GM21825 (cell line): ENCODE data around the gene CHP1.
"Not testable (repeated sequence)": the region's sequence is repeated elsewhere in the genome, so short reads cannot be mapped to it uniquely, and the experiment has no call there.

ENCODE experiments used
- ATAC-seq: cut with Tn5 transposase; IDR thresholded peaks from one replicate; pipeline ENCODE4 v1.9.1; 2021; ENCODE audit warnings: mild to moderate bottlenecking, moderate library complexity; ENCODE audit not compliant: unreplicated experiment

Gene CHP1

DNA sequence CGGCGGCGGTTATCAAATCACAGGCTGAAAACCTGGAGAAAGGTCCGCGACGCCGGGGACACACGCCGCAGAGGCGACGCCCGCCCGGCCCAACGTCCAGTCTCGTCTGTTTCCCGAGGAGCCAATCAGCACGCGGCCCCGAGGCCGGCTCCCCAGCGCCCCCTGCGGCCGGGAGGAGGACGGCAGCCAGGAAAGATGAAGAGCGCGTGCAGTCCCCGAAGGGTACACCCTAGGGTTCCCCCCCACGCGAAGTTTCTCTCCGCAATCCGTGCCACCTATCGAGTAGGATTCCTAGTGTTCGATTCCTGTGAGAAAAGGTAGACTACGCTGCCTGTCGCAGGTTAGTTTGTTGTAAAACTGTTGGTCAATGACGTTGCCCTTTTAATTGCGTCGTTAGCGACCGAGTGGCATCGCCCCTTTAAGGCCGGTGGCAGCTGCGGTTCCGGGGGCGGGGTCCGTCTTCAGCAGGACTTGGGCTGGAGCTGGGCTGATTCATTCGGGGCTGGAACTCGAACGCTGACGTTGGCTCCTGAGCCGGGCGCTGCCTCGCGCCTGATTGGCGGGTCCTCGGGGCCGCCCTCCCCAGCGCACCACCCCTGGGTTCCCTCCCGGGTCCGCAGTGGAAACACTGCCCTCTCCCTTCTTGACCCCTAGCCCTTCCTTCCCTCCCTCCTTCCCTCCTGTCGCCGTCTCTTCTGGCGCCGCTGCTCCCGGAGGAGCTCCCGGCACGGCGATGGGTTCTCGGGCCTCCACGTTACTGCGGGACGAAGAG lies at the start of gene CHP1, which contains the start of gene EXD1:
CHP1 (plus strand) TSS at position 619 of the 772 bp plus-strand sequence; CDS start at position 734, 115 bp downstream.
EXD1 (minus strand) TSS at position 108 of the 772 bp plus-strand sequence. CDS start 4,182 bp downstream, outside the sequence.
- peak; percentile 96 for ATAC-seq

DNA sequence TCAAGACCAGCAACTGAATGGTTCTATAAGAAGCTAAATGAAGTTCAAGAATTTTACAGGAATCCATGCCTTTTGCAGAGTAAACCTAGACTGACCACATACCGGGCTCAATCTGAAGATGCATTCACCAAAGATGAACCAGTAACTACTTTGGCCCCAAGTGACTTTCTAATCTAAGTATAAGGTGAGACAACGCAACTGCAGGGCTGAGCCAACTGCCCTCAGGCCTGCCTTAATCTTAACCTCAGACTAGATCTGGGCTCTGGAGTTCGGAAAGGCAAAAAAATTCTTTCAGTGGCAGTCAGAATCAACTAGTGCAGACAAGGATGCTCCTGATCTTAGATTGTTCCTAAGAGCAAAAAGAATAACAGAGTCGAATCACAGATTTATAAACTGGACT lies 48.8 kb upstream of the CHP1 start:
- no peak for ATAC-seq

- ATAC-seq = no peak
Measured at GRCh38 chr15:41183581-41183980, 47.5 kb upstream of the CHP1 start.

DNA sequence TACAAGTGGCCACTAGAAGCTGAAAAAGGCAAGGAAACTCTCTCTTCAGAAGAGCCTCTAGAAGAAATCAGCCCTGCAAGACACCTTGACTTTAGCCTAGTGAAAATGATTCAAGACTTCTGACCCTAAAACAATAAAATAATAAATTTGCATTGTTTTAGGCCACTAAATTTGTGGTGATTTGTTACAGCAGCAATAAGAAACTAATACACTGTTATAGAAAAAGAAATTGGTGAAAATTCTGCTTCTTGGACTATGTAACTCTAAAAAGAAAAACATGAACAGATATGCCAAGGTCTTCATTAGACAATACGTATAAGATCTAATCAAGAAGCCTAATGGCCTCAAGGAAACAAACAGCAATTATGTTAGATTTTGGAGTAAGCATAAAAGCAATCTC lies 36.6 kb upstream of the CHP1 start:
- ATAC-seq = no peak

DNA sequence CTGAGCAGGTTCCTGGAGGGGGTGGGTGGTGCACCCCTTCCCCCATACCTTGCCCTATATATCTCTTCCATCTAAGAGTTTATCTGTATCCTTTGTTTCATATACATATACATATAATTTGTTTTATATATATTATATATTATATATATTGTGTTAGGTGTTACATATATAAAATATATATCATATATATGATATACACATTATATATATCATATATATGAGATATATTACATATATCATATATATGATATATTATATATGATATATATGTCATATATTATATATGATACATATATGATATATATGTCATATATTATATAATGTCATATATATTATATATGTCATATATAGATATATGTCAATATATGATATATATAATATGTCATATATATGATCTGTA lies 31.6 kb upstream of the CHP1 start:
- no peak for ATAC-seq

- ATAC-seq = no peak
Measured at GRCh38 chr15:41203395-41203794, 27.7 kb upstream of the CHP1 start.

DNA sequence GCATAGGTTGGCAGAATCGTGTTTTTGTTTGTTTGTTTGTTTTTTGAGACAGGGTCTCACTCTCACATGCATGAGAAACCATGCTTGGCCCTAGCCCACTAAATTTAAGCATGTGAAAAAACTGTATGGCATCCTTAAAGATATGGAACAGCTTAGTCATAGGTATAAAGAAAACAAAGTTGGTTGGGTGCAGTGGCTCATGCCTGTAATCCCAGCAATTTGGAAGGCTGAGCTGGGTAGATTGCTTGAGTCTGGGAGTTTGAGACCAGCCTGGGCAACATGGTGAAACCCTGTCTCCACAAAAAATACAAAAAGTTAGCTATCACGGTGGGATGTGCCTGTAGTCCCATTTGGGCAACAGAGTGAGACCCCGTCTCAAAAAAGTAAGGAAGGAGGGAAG lies 25.8 kb upstream of the CHP1 start:
- no peak for ATAC-seq

GRCh38 chr15:41207687-41208448 lies 23.2 kb upstream of the CHP1 start:
- no peak for ATAC-seq

DNA sequence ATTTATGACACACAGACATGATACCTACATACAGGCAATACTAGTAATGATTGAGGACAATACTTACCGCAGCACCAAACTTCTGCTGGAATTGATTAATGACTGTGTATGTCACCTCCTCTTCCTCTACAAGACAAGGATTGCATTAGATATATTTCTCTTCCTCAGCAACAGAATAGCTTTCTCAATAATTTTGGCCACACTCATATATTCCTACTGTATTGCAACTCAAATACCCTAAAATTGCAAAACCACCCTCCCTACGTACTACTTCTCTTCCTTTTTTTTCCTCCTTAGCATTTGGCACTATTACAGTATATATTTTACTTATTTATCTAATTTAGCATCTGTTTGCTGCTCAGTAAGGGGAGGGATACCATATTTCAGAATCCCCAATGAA lies 15.4 kb upstream of the CHP1 start:
- no peak for ATAC-seq

DNA sequence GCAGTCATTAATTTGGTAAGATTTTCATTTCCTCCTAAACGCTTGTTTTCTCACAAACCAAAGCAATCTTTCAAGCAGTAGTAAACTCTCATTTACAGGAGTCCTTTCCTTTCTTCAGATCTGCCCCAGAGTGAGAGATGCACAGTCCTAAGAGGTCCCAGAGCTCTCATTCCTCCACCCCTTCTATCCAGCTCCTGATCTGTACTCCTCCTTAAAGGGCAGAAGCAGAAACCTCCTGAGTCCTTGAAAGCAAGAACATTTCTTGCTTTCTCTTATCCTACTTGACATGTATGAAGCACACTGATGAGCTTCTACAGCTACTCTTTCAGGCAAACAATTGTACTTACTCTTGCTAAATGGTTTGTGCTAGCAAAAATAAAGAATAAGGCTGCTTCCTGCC lies 12.2 kb upstream of the CHP1 start:
- ATAC-seq = no peak

DNA sequence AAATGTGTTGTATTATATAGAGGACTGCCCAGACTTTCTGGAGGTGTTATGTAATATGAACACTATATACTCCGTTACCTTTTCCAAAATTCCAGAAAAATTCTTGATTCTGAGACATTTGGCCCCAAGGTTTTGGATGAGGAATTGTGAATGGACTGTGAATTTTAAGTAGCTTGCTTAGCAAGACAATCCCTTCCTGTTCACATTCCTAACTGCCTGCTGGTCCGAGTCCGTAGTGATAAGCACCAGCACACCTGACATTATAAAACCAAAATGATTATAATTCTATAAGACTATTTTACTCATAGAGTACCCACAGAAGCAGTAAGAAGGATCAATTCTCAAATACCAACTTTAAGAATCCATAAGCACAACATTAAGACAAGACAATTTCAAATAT lies 11.7 kb upstream of the CHP1 start:
- ATAC-seq = no peak

GRCh38 chr15:41230345-41230649 lies 771 bp upstream of the CHP1 start:
- ATAC-seq = no peak

DNA sequence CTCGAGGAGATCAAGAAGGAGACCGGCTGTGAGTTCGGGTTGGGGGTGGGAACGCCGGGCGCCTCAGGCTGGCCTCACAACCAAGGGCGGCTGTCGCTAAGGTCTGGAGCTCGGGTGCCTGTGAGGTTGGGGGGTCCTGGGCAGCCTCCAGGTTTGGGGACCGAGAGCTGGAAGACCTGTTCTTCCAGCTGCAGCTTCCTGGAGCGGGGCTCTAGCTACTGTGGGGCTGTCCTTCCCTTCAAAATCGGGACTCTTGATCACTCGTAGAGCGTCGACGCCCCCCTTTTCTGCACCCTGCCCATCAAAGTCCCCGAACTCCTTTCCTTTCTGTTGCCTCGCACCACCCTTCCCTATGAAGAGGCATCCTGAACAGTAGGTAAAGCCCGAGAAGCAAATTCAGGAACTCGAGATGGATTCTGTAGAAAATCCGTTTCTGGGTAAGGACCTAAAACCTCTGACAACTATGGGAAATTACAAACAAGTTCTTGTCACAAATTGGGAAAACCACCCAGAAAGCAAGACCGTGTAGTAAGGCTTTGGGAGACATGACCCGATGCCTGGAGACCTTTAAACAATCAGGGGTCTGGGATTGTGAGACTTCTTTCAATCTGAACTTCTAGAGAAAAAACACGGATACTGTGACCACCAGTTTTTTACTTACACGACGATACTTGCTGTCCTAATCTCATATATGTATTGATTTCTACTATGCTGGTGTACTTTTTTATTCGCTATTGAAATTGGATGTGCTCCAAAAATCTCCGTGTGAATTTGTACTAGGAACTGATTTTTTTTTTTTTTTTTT lies 556 bp downstream of the CHP1 start:
- ATAC-seq = no peak

- ATAC-seq = no peak
Measured at GRCh38 chr15:41233367-41233771, 2.3 kb downstream of the CHP1 start.

GRCh38 chr15:41235228-41235627 lies 4.2 kb downstream of the CHP1 start:
- ATAC-seq = not testable (repeated sequence)

DNA sequence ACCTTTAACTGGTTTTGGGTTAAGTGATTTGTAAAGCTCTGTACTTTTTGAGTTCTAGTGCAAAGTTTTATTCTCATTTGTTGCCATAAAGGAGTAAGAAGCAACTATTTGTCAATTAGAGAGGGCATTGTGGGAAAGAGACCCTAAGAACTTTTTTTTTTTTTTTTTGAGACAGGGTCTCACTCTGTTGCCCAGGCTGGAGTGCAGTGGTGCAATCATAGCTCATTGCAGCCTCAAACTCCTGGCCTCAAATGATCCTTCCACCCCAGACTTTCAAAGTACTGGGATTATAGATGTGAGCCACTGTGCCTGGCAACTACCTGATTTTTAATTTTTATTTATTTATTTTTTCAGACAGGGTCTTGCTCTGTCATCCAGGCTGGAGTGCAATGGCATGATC lies 4.9 kb downstream of the CHP1 start:
- no peak for ATAC-seq

DNA sequence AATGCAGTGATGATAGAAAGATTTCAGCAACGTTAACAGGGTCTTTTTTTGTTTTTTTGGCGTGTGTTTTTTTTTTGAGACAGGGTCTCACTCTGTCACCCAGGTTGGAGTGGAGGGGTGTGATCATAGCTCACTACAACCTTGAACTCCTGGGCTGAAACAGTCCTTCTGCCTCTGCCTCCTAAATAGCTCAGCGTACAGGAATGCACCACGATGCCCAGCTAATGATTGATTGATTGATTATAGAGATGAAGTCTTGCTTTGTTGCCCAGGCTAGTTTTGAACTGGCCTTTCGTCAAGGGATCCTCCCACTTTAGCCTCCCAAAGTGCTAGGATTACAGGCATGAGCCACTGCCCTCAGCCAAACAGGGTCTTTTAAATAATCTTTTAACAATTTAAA lies 7.0 kb downstream of the CHP1 start:
- no peak for ATAC-seq

DNA sequence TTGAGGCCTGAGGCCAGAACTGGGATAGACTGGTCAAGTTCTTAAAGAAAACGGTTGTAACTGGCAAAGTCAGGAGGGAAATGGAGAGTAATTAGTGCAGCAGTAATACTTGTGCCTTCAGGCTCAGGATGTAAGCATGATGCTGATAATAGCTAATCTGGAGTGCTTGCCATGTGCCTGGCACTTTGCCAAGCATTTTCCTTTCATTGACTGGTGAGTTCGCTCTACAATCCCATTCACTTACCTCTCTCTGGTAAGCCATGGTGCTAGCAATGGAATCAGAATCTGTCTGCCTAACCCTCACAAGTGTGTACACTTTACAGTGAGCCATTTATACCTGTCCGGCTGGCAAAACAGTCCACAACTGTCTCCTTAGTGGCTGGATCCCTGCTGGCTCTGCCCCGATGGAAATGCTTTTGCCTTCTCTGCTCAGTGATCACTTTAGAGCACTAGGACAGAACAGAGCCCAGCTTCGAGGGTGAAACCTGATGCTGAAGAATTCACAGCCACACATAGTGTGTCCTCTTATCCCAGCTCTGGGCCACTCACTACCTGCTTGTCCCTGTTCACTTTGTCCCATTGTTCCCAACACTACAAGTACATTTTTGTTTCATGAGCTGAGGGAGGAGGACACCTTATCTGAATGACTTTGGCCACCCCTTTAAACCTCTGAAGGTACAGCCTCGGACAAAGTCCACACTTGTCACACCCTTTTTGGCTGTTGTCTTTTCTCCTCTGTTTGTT lies 10.3 kb downstream of the CHP1 start:
- ATAC-seq = no peak

DNA sequence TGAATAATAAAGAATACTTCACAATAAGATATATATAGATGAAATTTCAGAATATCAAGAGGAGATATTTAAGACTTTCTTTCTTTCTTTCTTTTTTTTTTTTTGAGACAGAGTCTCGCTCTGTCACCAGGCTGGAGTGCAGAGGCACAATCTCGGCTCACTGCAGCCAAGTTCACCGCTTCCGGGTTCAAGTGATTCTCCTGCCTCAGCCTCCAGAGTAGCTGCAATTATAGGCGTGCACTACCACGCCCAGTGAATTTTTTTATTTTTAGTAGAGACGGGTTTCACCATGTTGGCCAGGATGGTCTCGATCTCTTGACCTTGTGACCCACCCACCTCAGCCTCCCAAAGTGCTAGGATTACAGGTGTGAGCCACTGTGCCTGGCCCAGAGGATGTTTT lies 19.7 kb downstream of the CHP1 start:
- ATAC-seq = not testable (repeated sequence)

DNA sequence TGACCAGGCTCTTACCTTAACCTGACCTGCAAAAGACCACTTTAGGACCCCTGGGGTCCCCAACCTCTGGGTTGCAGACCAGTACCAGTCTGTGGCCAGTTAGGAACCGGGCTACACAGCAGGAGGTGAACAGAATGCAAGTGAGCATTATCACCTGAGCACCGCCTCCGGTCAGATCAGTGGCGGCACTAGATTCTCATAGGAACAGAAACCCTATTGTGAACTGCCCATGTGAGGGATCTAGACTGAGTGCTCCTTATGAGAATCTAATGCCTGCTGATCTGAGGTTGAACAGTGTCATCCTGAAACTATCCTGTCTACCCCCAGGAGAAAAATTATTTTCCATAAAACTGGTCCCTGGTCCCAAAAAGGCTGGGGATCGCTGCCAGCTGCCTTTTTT lies 20.3 kb downstream of the CHP1 start:
- no peak for ATAC-seq

DNA sequence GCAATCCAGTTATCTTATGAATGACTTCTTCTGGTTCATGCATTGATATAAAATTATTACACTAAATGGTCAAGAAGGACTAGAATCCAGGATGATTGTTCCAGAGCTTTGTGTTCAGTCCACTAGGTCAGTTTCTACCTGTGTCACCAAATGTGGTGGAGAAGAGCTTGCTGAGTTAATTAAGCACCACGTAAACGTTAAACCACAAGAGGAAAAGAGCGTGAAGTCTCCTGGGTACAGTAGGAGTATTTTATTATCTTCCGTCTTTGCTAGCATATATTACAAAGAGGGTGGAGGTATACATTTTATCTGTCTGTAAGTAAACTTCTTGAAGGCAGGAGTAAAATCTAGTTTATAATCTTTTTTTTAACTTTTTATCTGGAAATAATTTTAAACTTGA lies 23.5 kb downstream of the CHP1 start:
- ATAC-seq = no peak
